Measurements from ENCODE around the gene PMPCA. TPM values are rescaled to one million over a fixed set of nuclear protein-coding genes. Genes with fewer than 3 reads are reported as not detected.
A peak's percentile ranks its signal among the peaks of the same experiment; 100 is the strongest.

Gene PMPCA
- total and polyA plus RNA-seq, 2 of the 13 experiments (the other 11 are each of a cell fraction or from before 2014, with no cell fraction given): 70.2 to 88.4 TPM

- peak; percentile 96 for TF ChIP-seq ZNF318 (CRISPR knock-in tag; IDR thresholded peaks at IDR 0.05)
- peak; percentile 79 for TF ChIP-seq TBX2 (CRISPR knock-in tag; IDR thresholded peaks at IDR 0.05; ENCODE audit: borderline replicate concordance)
- peak; percentile 93 for TF ChIP-seq RAD21 (CRISPR knock-in tag; IDR thresholded peaks at IDR 0.05)
- no peak for TF ChIP-seq ZNF382 (CRISPR knock-in tag; IDR thresholded peaks at IDR 0.05; ENCODE audit: borderline replicate concordance)
- no peak for TF ChIP-seq EZH2 (conservative IDR thresholded peaks at IDR 0.05; ENCODE audit: low read depth, low read length)
- peak; percentile 28; the same call in 1 of the 2 replicates for TF ChIP-seq PRDM15 (CRISPR knock-in tag; IDR thresholded peaks at IDR 0.05)
- TF ChIP-seq ZNF749 (CRISPR knock-in tag; IDR thresholded peaks at IDR 0.05; ENCODE audit: borderline replicate concordance): peak; percentile 69; the same call in 1 of the 2 replicates
- TF ChIP-seq ZNF24 (IDR thresholded peaks at IDR 0.05): no peak
- no peak for TF ChIP-seq SMAD9 (CRISPR knock-in tag; IDR thresholded peaks at IDR 0.05)
- TF ChIP-seq MTERF4 (CRISPR knock-in tag; IDR thresholded peaks at IDR 0.05): no peak
- no peak; the same call in 1 of the 2 replicates for TF ChIP-seq HOXD1 (CRISPR knock-in tag; IDR thresholded peaks at IDR 0.05)
- TF ChIP-seq ZNF557 (CRISPR knock-in tag; IDR thresholded peaks at IDR 0.05): peak; percentile 28; the same call in 1 of the 2 replicates
- TF ChIP-seq SIX4 (CRISPR knock-in tag; IDR thresholded peaks at IDR 0.05): no peak; the same call in 1 of the 2 replicates
- TF ChIP-seq KDM5B (CRISPR knock-in tag; IDR thresholded peaks at IDR 0.05; ENCODE audit: borderline replicate concordance): peak; percentile 79; the same call in 1 of the 2 replicates
- peak; percentile 55; the same call in 1 of the 2 replicates for TF ChIP-seq SIN3A (IDR thresholded peaks at IDR 0.05; ENCODE audit: borderline replicate concordance, low read depth, low read length)
- peak; percentile 85 for TF ChIP-seq ZFY (CRISPR knock-in tag; IDR thresholded peaks at IDR 0.05)
Measured at GRCh38 chr9:136363106-136363948, 47.1 kb upstream of the PMPCA start, which contains the start of gene DNLZ (continued).

Measured in HepG2 (cell line).